ENCODE measurements around the gene FBXL2. TPM values are rescaled to one million over a fixed set of nuclear protein-coding genes. Genes with fewer than 3 reads are reported as not detected.

Gene FBXL2
- total RNA-seq, 1 experiment from 2014 or later: 15.8 TPM

- no peak overlapping the region for H3K4me2 ChIP-seq
- TF ChIP-seq EZH2 (IDR thresholded peaks at IDR 0.05; ENCODE audit: low read depth): no peak
- TF ChIP-seq CTCF (conservative IDR thresholded peaks at IDR 0.05): no peak
- CTCF ChIA-PET: no interaction called here
Measured at GRCh38 chr3:33260104-33260503, 17.1 kb upstream of the FBXL2 start.

GRCh38 chr3:33269385-33269784, 7.9 kb upstream of the FBXL2 start:
- Histone ChIP-seq H3K27ac (no peak overlapping the region), H3F3A (ENCODE audit: insufficient read depth, low read depth) (no peaks in the 10 kb centered on the region), H3K4me2 (no peak overlapping the region), H3K79me2 (ENCODE audit: low read depth) (no peaks in the 10 kb centered on the region), H3K27me3 (ENCODE audit: insufficient read depth, low read depth) (no peaks in the 10 kb centered on the region), H2AFZ (no peak overlapping the region), H3K9me2 (ENCODE audit: insufficient read depth) (no peaks in the 10 kb centered on the region), H3K36me3 (ENCODE audit: low read depth) (no peaks in the 10 kb centered on the region), H3K9me3 (ENCODE audit: insufficient read depth, low read depth) (no peaks in the 10 kb centered on the region), H4K20me1 (ENCODE audit: insufficient read depth) (no peaks in the 10 kb centered on the region), H3K4me3 (no peak overlapping the region), H3K4me1 (replicated peaks; ENCODE audit: insufficient read depth) (no peaks in the 10 kb centered on the region)
- no peak for DNase-seq
- ChIA-PET POLR2A (ENCODE audit: unreplicated experiment) (no interaction called here), CTCF (no interaction called here)
- TF ChIP-seq CTCF (conservative IDR thresholded peaks at IDR 0.05): no peak
- no peak for TF ChIP-seq EZH2 (IDR thresholded peaks at IDR 0.05; ENCODE audit: low read depth)
- intact Hi-C loops (cut with micrococcal nuclease; ENCODE audit: unreplicated experiment): no loop called here
- BruUV-seq (replicated peaks): no TSS peak

More at GRCh38 chr3:33260104-33260503, 17.1 kb upstream of the FBXL2 start:
- no peak overlapping the region for H3K27ac ChIP-seq
- no peaks in the 10 kb centered on the region for H3K79me2 ChIP-seq (ENCODE audit: low read depth)
- no peak overlapping the region for H3K4me3 ChIP-seq
- no peaks in the 10 kb centered on the region for H3K36me3 ChIP-seq (ENCODE audit: low read depth)
- no peaks in the 10 kb centered on the region for H3K27me3 ChIP-seq (ENCODE audit: insufficient read depth, low read depth)
- no TSS peak for BruUV-seq (replicated peaks)
- H3K9me3 ChIP-seq (ENCODE audit: insufficient read depth, low read depth): no peaks in the 10 kb centered on the region
- no peak overlapping the region for H2AFZ ChIP-seq
- H3F3A ChIP-seq (ENCODE audit: insufficient read depth, low read depth): no peaks in the 10 kb centered on the region
- POLR2A ChIA-PET (ENCODE audit: unreplicated experiment): interaction anchor here (0.6 kb wide), 1 partner anchor 36 kb away, joined by 3 read pairs; no protein-coding TSS in a partner anchor
- no peaks in the 10 kb centered on the region for H3K4me1 ChIP-seq (replicated peaks; ENCODE audit: insufficient read depth)
- no peaks in the 10 kb centered on the region for H3K9me2 ChIP-seq (ENCODE audit: insufficient read depth)
- intact Hi-C loops (cut with micrococcal nuclease; ENCODE audit: unreplicated experiment): no loop called here
- no peaks in the 10 kb centered on the region for H4K20me1 ChIP-seq (ENCODE audit: insufficient read depth)
- no peak for DNase-seq

GRCh38 chr3:33271324-33271723, 5.9 kb upstream of the FBXL2 start:
- no TSS peak for BruUV-seq (replicated peaks)
- H3K9me3 ChIP-seq (ENCODE audit: insufficient read depth, low read depth): no peaks in the 10 kb centered on the region
- no peak overlapping the region for H3K27ac ChIP-seq
- no peaks in the 10 kb centered on the region for H3K4me1 ChIP-seq (replicated peaks; ENCODE audit: insufficient read depth)
- H3K36me3 ChIP-seq (ENCODE audit: low read depth): no peaks in the 10 kb centered on the region
- H3F3A ChIP-seq (ENCODE audit: insufficient read depth, low read depth): no peaks in the 10 kb centered on the region
- H3K4me3 ChIP-seq: no peak overlapping the region
- no peak overlapping the region for H2AFZ ChIP-seq
- H3K79me2 ChIP-seq (ENCODE audit: low read depth): no peaks in the 10 kb centered on the region
- H3K9me2 ChIP-seq (ENCODE audit: insufficient read depth): no peaks in the 10 kb centered on the region
- ChIA-PET CTCF (no interaction called here), POLR2A (ENCODE audit: unreplicated experiment) (no interaction called here)
- H4K20me1 ChIP-seq (ENCODE audit: insufficient read depth): no peaks in the 10 kb centered on the region
- intact Hi-C loops (cut with micrococcal nuclease; ENCODE audit: unreplicated experiment): no loop called here
- no peak for DNase-seq
- H3K27me3 ChIP-seq (ENCODE audit: insufficient read depth, low read depth): no peaks in the 10 kb centered on the region
- TF ChIP-seq EZH2 (IDR thresholded peaks at IDR 0.05; ENCODE audit: low read depth): no peak
- TF ChIP-seq CTCF (conservative IDR thresholded peaks at IDR 0.05): no peak
- H3K4me2 ChIP-seq: no peak overlapping the region

All from PC-9 (cell line).